Thoracic aorta (tissue), 2 donors: Measurements from ENCODE around the gene TFAP2B. TPM values are rescaled to one million over a fixed set of nuclear protein-coding genes. Genes with fewer than 3 reads are reported as not detected.

ENCODE experiments used
- ATAC-seq: fragments of 150-250 bp; one replicate; pipeline ENCODE4 v1.8.0; 2017; ENCODE audit warnings: low read depth; ENCODE audit not compliant: insufficient number of reproducible peaks, low FRiP score
- DNase-seq: peaks from one replicate; pipeline ENCODE4 v3.0.0-alpha.2; 2020; ENCODE audit warnings: low spot score
- H3K27ac ChIP-seq, 2 donors: fragments of 200-600 bp; sonication (generic); 1 replicate in 1 of 2; 2 replicates in 1 of 2; pipeline ENCODE4 v1.5.1; 2016; ENCODE audit warnings: mild to moderate bottlenecking in 2 of 2, moderate library complexity in 2 of 2
- H3K27me3 ChIP-seq: fragments of 200-600 bp; sonication (generic); replicated peaks from 2 replicates; pipeline ENCODE4 v1.6.0; 2016; ENCODE audit warnings: mild to moderate bottlenecking; ENCODE audit not compliant: insufficient read depth
- H3K36me3 ChIP-seq: fragments of 200-600 bp; sonication (generic); one replicate; pipeline ENCODE4 v1.5.1; 2016
- H3K4me1 ChIP-seq, 2 donors: fragments of 200-600 bp; sonication (generic); 1 replicate in 1 of 2; 2 replicates in 1 of 2; pipeline versions ENCODE4 v1.5.1 to v1.6.0; 2016; ENCODE audit warnings: low read depth in 2 of 2, mild to moderate bottlenecking in 1 of 2; ENCODE audit not compliant: control insufficient read depth in 1 of 2
- H3K4me3 ChIP-seq: fragments of 200-600 bp; sonication (generic); 2 replicates; pipeline ENCODE4 v1.5.1; 2016; ENCODE audit warnings: mild to moderate bottlenecking
- H3K9me3 ChIP-seq: fragments of 200-600 bp; sonication (generic); 2 replicates; pipeline ENCODE4 v1.5.1; 2016
- total RNA-seq, 2 donors: library from RNA; depleted of rRNA; stranded (reverse); fragments of >200 nt; gene quantifications; one replicate each; pipeline versions ENCODE4 v1.1.0 to v1.2.3, GENCODE V29; 2016
- TF ChIP-seq, protein P1 (sequence below): fragments of 200-600 bp; sonication (generic); IDR thresholded peaks from one replicate; pipeline ENCODE4 v1.5.1; 2019; ENCODE audit warnings: antibody characterized with exemption

TFAP2B gene
- total RNA-seq, 2 donors from 2014 or later = 2.5 TPM; not detected in 1

DNA sequence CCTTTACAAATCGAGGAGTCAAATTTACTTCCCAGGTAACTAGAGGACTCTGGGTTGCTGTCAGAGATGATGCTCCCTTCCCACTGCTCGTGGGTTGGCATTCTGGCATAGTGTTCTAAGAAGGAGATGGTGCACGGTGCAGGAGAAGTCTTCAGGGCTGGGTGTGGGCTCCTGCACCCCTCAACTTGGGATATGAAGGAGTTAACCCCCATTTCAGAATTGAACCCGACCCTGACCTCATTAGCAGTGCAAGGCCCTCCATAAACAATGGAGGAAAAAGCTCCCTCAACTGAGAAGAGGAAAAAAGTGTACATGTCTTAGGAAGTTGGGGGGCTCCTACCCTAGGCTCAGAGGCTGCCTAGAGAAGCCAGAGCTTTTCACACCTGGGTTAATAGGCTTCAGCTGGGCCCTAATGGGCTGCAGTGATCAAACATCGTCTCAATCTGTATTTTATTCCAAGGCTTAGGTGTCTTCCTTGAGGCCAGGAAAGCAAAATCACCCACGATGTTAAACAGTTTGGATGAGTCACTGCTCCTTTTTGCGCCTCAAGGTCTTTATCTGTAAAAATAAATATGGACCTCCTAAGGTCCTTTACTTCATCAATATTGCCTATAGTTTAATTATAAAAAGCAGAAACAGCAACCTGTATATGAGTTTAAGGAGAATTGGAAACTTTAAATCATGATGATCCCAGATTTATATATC lies 29.4 kb downstream of the TFAP2B start:
- Histone ChIP-seq H3K4me1 (peaks cover 0 to 9% of the 10 kb centered on the region in 2 donors), H3K27me3 (peaks cover 9% of the 10 kb centered on the region), H3K4me3 (no peak overlapping the region), H3K27ac (no peak overlapping the region), H3K9me3 (no peaks in the 10 kb centered on the region), H3K36me3 (no peaks in the 10 kb centered on the region)
- ATAC-seq = no peak
- TF ChIP-seq, protein P1, sequence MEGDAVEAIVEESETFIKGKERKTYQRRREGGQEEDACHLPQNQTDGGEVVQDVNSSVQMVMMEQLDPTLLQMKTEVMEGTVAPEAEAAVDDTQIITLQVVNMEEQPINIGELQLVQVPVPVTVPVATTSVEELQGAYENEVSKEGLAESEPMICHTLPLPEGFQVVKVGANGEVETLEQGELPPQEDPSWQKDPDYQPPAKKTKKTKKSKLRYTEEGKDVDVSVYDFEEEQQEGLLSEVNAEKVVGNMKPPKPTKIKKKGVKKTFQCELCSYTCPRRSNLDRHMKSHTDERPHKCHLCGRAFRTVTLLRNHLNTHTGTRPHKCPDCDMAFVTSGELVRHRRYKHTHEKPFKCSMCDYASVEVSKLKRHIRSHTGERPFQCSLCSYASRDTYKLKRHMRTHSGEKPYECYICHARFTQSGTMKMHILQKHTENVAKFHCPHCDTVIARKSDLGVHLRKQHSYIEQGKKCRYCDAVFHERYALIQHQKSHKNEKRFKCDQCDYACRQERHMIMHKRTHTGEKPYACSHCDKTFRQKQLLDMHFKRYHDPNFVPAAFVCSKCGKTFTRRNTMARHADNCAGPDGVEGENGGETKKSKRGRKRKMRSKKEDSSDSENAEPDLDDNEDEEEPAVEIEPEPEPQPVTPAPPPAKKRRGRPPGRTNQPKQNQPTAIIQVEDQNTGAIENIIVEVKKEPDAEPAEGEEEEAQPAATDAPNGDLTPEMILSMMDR = no peak
- no peak for DNase-seq

DNA sequence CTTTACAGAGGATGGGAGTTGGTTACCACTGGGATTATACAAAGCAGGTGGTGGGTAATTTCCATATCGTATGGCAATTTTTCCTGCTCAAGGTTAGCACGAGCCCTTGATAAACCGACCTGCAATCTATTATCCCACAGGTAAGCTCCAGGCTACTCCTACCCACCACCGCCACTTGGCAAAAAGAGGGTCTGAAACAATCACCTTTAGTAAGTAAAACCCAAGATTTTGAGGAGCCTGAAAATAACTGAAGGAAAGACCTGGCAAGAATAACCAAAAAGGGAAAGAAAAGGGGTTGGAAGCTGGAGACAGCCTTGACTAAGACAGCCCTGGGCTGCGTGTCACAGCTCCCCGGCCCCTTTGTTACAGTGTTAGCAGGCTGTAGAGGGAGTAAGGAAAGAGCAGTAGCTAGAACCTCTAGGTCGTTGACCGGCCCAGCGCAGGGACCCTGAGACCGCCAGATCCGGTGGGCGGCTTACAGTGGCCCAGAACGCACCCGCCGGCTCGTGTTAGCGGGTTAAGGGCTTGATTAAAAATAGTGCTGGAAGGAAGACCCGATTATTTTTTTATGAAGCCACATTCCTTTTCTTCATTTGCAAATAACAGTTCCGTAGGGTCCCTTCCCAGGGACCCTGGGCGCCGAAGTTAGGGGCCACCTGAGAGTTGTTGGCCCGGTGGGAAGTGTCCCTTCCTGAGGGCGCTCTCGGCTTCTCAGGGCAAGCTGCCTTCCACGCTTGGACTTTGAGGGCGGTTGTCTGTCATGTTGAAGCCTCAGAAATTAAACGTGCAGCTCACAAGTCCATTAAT lies 30.5 kb downstream of the TFAP2B start:
- Histone ChIP-seq H3K4me3 (no peak overlapping the region), H3K27ac (no peak overlapping the region), H3K4me1 (peaks cover 0 to 9% of the 10 kb centered on the region in 2 donors), H3K36me3 (no peaks in the 10 kb centered on the region), H3K27me3 (peaks cover 6% of the 10 kb centered on the region), H3K9me3 (no peaks in the 10 kb centered on the region)
- no peak for ATAC-seq
- TF ChIP-seq, protein P1 = no peak
- no peak for DNase-seq

DNA sequence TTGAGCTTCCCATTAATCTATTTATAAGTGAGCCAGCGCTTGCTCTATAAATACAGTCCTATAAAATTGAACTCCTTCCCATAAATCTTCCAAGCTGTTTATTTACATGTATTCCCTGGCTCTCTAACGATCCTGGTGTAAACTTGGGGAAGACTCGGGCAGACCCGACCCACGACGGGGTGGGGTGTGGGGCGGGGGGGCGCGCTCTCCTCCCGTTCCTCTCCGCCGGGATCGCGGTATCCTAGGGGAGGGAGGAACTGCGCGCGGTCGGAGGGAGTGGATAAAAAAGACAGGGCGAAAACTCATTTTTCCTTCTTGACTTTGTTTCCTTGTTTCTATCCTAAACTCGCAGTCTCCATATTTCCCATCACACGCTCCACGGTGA lies 31.1 kb downstream of the TFAP2B start:
- no peak overlapping the region for H3K27ac ChIP-seq
- H3K4me3 ChIP-seq = peak overlapping the region; percentile 32

DNA sequence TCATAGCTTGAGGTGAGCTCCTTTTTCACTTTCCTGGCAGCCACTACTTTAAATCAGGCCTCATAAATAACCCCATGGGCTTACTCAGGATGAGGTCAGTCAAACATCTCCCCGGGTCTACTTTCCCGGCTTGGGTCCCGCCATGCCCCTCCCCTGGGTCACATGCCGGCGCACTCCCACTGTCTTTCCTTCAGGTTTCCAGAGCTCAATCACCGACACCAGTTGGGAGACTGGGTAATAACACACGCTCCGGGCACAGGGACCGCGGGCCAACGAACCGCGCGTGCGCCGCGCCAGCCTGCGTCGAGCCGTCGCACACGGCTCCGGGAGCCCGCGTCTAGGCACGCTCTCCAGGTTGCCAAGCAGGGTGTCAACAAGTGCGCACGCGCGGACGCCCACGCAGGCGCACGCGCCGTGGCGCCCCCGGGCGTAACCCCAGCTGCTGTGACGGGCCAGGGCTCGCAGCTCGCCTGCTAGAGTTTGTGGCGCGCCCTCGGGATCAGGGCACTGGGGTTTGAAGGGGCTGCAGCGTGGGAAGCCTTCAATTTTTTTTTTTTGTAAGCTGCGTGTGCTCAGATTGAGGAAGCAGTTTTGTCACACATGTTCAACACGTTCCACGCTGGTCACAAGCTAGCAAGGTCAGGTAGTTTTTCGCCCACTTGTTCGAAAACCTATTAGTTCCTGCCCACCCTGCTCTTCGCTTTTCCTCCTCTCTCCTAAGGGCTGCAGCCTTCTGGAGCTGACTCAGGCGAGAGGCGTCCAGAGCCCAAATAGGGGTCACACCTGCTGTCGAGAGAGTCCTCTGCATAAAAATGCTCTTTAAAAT lies 31.8 kb downstream of the TFAP2B start:
- Histone ChIP-seq H3K27ac (no peak overlapping the region), H3K9me3 (no peaks in the 10 kb centered on the region), H3K27me3 (peaks cover 6% of the 10 kb centered on the region), H3K4me1 (peaks cover 0 to 9% of the 10 kb centered on the region in 2 donors), H3K4me3 (peak overlapping the region; percentile 32), H3K36me3 (no peaks in the 10 kb centered on the region)
- DNase-seq (no peak), ATAC-seq (no peak)
- TF ChIP-seq, protein P1 = no peak

More for the DNA sequence above, 31.1 kb downstream of the TFAP2B start:
- Histone ChIP-seq H3K36me3 (no peaks in the 10 kb centered on the region), H3K9me3 (no peaks in the 10 kb centered on the region), H3K4me1 (peaks cover 0 to 9% of the 10 kb centered on the region in 2 donors), H3K27me3 (peaks cover 6% of the 10 kb centered on the region)
- TF ChIP-seq, protein P1 = no peak
- ATAC-seq = no peak
- DNase-seq = no peak
